Suprapubic skin (tissue), 4 donors: ENCODE measurements around the gene WDR76.

Experiments
- EP300 ChIP-seq: sonication (generic); formaldehyde crosslinking; IDR thresholded peaks from one replicate; pipeline ENCODE4 v1.6.1; 2017; ENCODE audit warnings: antibody characterized with exemption
- POLR2A ChIP-seq, 2 donors: fragments of 450-650 bp; IDR thresholded peaks; one replicate each; pipeline ENCODE4 v1.6.1; 2017; ENCODE audit warnings: antibody characterized with exemption in 2 of 2, mild to moderate bottlenecking in 2 of 2, moderate library complexity in 2 of 2
- POLR2AphosphoS5 ChIP-seq, 3 donors: sonication (generic); formaldehyde crosslinking; IDR thresholded peaks; one replicate each; pipeline ENCODE4 v1.6.1; 2017; ENCODE audit warnings: antibody characterized with exemption in 3 of 3
- TF ChIP-seq, protein P1 (sequence below), 2 donors: fragments of 200-600 bp in 1 of 2; fragments of 450-650 bp in 1 of 2; sonication (generic) in 1 of 2; IDR thresholded peaks; one replicate each; pipeline ENCODE4 v1.5.1; 2016 to 2019; ENCODE audit warnings: antibody characterized with exemption in 2 of 2, mild to moderate bottlenecking in 1 of 2, moderate library complexity in 1 of 2

DNA sequence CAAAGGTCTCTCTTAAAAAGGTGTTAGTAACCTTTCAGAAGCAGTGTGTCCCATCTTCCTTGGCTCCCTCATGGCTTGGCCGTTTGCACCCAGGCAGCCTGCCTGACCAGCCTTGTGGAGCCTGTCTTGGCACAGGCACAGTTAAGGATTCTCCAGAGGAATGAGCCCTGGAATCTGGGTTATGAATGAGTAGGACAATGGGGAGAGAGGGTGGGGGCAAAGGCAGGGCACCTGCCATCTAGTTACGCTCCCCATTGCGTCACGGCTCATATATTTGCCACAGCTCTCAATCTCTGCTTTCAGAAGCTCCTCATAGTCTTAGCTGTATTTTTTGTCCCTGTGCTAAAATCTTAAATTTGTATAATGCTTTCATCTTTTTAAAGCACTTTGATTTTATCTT lies 50.6 kb downstream of the WDR76 start:
- TF ChIP-seq, protein P1, sequence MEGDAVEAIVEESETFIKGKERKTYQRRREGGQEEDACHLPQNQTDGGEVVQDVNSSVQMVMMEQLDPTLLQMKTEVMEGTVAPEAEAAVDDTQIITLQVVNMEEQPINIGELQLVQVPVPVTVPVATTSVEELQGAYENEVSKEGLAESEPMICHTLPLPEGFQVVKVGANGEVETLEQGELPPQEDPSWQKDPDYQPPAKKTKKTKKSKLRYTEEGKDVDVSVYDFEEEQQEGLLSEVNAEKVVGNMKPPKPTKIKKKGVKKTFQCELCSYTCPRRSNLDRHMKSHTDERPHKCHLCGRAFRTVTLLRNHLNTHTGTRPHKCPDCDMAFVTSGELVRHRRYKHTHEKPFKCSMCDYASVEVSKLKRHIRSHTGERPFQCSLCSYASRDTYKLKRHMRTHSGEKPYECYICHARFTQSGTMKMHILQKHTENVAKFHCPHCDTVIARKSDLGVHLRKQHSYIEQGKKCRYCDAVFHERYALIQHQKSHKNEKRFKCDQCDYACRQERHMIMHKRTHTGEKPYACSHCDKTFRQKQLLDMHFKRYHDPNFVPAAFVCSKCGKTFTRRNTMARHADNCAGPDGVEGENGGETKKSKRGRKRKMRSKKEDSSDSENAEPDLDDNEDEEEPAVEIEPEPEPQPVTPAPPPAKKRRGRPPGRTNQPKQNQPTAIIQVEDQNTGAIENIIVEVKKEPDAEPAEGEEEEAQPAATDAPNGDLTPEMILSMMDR (IDR thresholded peaks at IDR 0.05), result no peak
- no peak for TF ChIP-seq POLR2AphosphoS5 (IDR thresholded peaks at IDR 0.05)
- no peak for TF ChIP-seq POLR2A (IDR thresholded peaks at IDR 0.05)
- no peak for TF ChIP-seq EP300
